Lower lobe of right lung (tissue), 2 donors: ENCODE data around the gene ZSCAN5A. TPM values are rescaled to one million over a fixed set of nuclear protein-coding genes. Genes with fewer than 3 reads are reported as not detected.
"Not testable (repeated sequence)": the region's sequence is repeated elsewhere in the genome, so short reads cannot be mapped to it uniquely, and the experiment has no call there.

Experiments used
- ATAC-seq, 2 donors: fragments of 200-7000 bp; cut with Tn5 transposase; one replicate each; pipeline ENCODE4 v1.9.1; 2020 to 2022; ENCODE audit warnings: mild to moderate bottlenecking in 2 of 2, moderate library complexity in 2 of 2
- DNase-seq: peaks from one replicate; pipeline ENCODE4 v3.0.0-alpha.2; 2020
- H3K27ac ChIP-seq: fragments of 200-600 bp; one replicate; pipeline ENCODE4 v1.8.0; 2022
- H3K27me3 ChIP-seq: fragments of 200-600 bp; one replicate; pipeline ENCODE4 v1.8.0; 2022; ENCODE audit warnings: low read depth
- H3K36me3 ChIP-seq: fragments of 200-600 bp; one replicate; pipeline ENCODE4 v1.8.0; 2022; ENCODE audit warnings: mild to moderate bottlenecking
- H3K4me1 ChIP-seq: fragments of 200-600 bp; one replicate; pipeline ENCODE4 v1.8.0; 2022
- H3K4me3 ChIP-seq: fragments of 200-600 bp; one replicate; pipeline ENCODE4 v1.8.0; 2022; ENCODE audit warnings: mild to moderate bottlenecking
- H3K9me3 ChIP-seq: fragments of 200-600 bp; one replicate; pipeline ENCODE4 v1.8.0; 2022
- CTCF ChIP-seq: fragments of 200-600 bp; IDR thresholded peaks from one replicate; pipeline ENCODE4 v1.8.0; 2022; ENCODE audit warnings: antibody characterized with exemption, mild to moderate bottlenecking
- intact Hi-C: fragments of 100-400 bp; cut with DNase I; formaldehyde crosslinking; loops from one replicate; pipeline ENCODE4 v1.11.0; 2022
- total RNA-seq: library from RNA; stranded (reverse); fragmentation: NEBNext Ultra II Directional; extraction: Animal tissue kit (Norgen Biotek cat#: 25700); gene quantifications from one replicate; pipeline ENCODE4 v1.2.1, GENCODE V29; 2021
- donor health status: DM: no; HTN: yes; CAD: no; lungs with severe emphysema.

The ZSCAN5A gene
- total RNA-seq, 1 donor from 2014 or later: 16.7 TPM

- peak in 1 of 2 donors; percentile 67 for ATAC-seq
- intact Hi-C loops: no loop called here
These were observed 35.9 kb upstream of the ZSCAN5A start for GRCh38 chr19:56350416-56351045.

GRCh38 chr19:56348289-56348877 lies 33.7 kb upstream of the ZSCAN5A start:
- Histone ChIP-seq H3K36me3 (no peaks in the 10 kb centered on the region), H3K27ac (no peak overlapping the region), H3K4me3 (no peak overlapping the region), H3K4me1 (no peaks in the 10 kb centered on the region), H3K9me3 (no peaks in the 10 kb centered on the region), H3K27me3 (no peaks in the 10 kb centered on the region)
- TF ChIP-seq CTCF: peak; percentile 24
- DNase-seq (no peak), ATAC-seq (no peak)
- intact Hi-C loops: no loop called here

More at GRCh38 chr19:56350416-56351045, 35.9 kb upstream of the ZSCAN5A start:
- no peaks in the 10 kb centered on the region for H3K9me3 ChIP-seq
- no peak for DNase-seq
- peak; percentile 87 for TF ChIP-seq CTCF
- H3K27ac ChIP-seq: no peak overlapping the region
- no peaks in the 10 kb centered on the region for H3K27me3 ChIP-seq
- no peak overlapping the region for H3K4me3 ChIP-seq
- H3K4me1 ChIP-seq: no peaks in the 10 kb centered on the region
- H3K36me3 ChIP-seq: no peaks in the 10 kb centered on the region

GRCh38 chr19:56347163-56347778 lies 32.6 kb upstream of the ZSCAN5A start:
- H3K9me3 ChIP-seq: no peaks in the 10 kb centered on the region
- intact Hi-C loops: no loop called here

DNA sequence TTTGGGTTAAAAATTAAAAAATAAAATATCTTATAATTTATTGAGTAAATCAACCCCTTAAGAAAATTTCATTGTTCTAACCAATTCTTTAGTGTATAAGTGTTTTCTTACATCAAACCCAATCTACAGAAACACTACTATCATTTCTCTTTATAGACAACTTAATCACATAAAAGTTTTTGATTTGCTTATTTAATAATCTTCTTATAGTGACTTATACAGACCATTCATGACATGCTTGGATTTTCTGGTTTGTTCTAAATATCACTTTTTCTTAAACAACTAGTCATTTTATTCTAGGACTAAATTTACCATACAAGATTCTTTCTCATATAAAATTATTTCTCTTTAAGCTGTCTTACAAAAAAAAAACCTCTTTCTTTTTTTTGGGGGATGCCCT lies 27.3 kb upstream of the ZSCAN5A start:
- Histone ChIP-seq H3K9me3 (no peaks in the 10 kb centered on the region), H3K4me1 (no peaks in the 10 kb centered on the region), H3K36me3 (no peaks in the 10 kb centered on the region), H3K4me3 (no peak overlapping the region), H3K27me3 (no peaks in the 10 kb centered on the region), H3K27ac (no peak overlapping the region)
- intact Hi-C loops: no loop called here
- ATAC-seq (no peak), DNase-seq (no peak)
- TF ChIP-seq CTCF: no peak

More at GRCh38 chr19:56347163-56347778, 32.6 kb upstream of the ZSCAN5A start:
- H3K27me3 ChIP-seq: no peaks in the 10 kb centered on the region
- TF ChIP-seq CTCF: no peak
- no peak for DNase-seq
- no peaks in the 10 kb centered on the region for H3K36me3 ChIP-seq
- H3K4me3 ChIP-seq: no peak overlapping the region
- ATAC-seq: no peak
- no peak overlapping the region for H3K27ac ChIP-seq
- H3K4me1 ChIP-seq: no peaks in the 10 kb centered on the region

GRCh38 chr19:56339031-56339430 lies 24.4 kb upstream of the ZSCAN5A start:
- intact Hi-C loops: loop anchor here (10.0 kb wide), 1 partner anchor 84 kb away; no protein-coding TSS in a partner anchor
- not testable (repeated sequence) for DNase-seq

DNA sequence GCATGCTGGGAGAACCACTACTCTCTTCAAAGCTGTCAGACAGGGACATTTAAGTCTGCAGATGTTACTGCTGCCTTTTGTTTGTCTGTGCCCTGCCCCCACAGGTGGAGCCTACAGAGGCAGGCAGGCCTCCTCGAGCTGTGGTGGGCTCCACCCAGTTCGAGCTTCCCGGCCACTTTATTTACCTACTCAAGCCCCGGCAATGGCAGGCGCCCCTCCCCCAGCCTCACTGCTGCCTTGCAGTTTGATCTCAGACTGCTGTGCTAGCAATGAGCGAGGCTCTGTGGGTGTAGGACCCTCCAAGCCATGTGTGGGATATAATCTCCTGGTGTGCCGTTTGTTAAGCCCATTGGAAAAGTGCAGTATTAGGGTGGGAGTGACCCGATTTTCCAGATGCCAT lies 22.4 kb upstream of the ZSCAN5A start:
- intact Hi-C loops: loop anchor here (10.0 kb wide), 1 partner anchor 82 kb away; no protein-coding TSS in a partner anchor
- DNase-seq, H3K36me3 ChIP-seq, H3K9me3 ChIP-seq, H3K4me1 ChIP-seq, H3K27me3 ChIP-seq, ATAC-seq, H3K27ac ChIP-seq, H3K4me3 ChIP-seq: not testable (repeated sequence)

More at GRCh38 chr19:56339031-56339430, 24.4 kb upstream of the ZSCAN5A start:
- not testable (repeated sequence) for H3K9me3 ChIP-seq, H3K27me3 ChIP-seq, H3K4me3 ChIP-seq, H3K36me3 ChIP-seq, ATAC-seq, H3K27ac ChIP-seq, H3K4me1 ChIP-seq

GRCh38 chr19:56335371-56335770 lies 20.7 kb upstream of the ZSCAN5A start:
- not testable (repeated sequence) for ATAC-seq, H3K27me3 ChIP-seq, H3K27ac ChIP-seq, H3K4me1 ChIP-seq, DNase-seq, H3K9me3 ChIP-seq, H3K36me3 ChIP-seq, H3K4me3 ChIP-seq
- intact Hi-C loops: loop anchor here (10.0 kb wide), 1 partner anchor 81 kb away; no protein-coding TSS in a partner anchor
